ENCODE data around the gene LRRD1.
"Not testable (repeated sequence)": the region's sequence is repeated elsewhere in the genome, so short reads cannot be mapped to it uniquely, and the experiment has no call there.

The LRRD1 gene

DNA sequence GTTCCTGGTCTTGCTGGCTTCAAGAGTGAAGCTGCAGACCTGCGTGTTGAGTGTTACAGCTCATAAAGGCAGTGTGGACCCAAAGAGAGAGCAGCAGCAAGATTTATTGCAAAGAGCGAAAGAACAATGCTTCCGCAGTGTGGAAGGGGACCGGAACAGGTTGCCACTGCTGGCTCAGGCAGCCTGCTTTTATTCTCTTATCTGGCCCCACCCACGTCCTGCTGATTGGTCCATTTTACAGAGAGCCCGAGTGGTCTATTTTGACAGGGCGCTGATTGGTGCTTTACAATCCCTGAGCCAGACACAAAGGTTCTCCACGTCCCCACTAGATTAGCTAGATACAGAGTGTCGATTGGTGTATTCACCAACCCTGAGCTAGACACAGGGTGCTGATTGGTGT lies 36.2 kb downstream of the LRRD1 start:
- POLR2A ChIA-PET; H3K4me3 ChIP-seq (ENCODE audit: control insufficient read depth in 1 of 7, extremely low read depth in 1 of 7, insufficient read depth in 4 of 7, low read depth in 2 of 7, low read length in 6 of 7); H3K27ac ChIP-seq (ENCODE audit: insufficient read depth in 1 of 2, low read depth in 1 of 2, low read length in 2 of 2, poor library complexity in 1 of 2, severe bottlenecking in 2 of 2); H3K36me3 ChIP-seq (ENCODE audit: control insufficient read depth in 4 of 4, insufficient read depth in 4 of 4, low read length in 3 of 4); CTCF ChIA-PET; H3K4me1 ChIP-seq (ENCODE audit: control extremely low read depth in 1 of 4, control insufficient read depth in 4 of 4, insufficient read depth in 4 of 4, low read length in 3 of 4); H3K9me3 ChIP-seq (ENCODE audit: control extremely low read depth in 1 of 5, control insufficient read depth in 4 of 5, insufficient read depth in 2 of 5, low read depth in 1 of 5, low read length in 4 of 5); H3K27me3 ChIP-seq (replicated peaks in 2 of 5; ENCODE audit: control insufficient read depth in 4 of 5, insufficient read depth in 5 of 5, low read length in 4 of 5); DNase-seq: not testable (repeated sequence)
- WGBS (ENCODE audit: insufficient coverage), result 99% methylated on average over 9 of the region's 9 CpGs

- H3K27me3 ChIP-seq (replicated peaks in 2 of 5; ENCODE audit: control insufficient read depth in 4 of 5, insufficient read depth in 5 of 5, low read length in 4 of 5), result no peaks in the 10 kb centered on the region
- H3K4me1 ChIP-seq (ENCODE audit: control extremely low read depth in 1 of 4, control insufficient read depth in 4 of 4, insufficient read depth in 4 of 4, low read length in 3 of 4), result peaks cover 0 to 5% (median 2%) of the 10 kb centered on the region in 4 experiments
- no peaks in the 10 kb centered on the region for H3K36me3 ChIP-seq (ENCODE audit: control insufficient read depth in 4 of 4, insufficient read depth in 4 of 4, low read length in 3 of 4)
- no peak for DNase-seq
- CTCF ChIA-PET, result interaction anchor here (1.6 kb wide), 1 partner anchor 9 kb away, joined by 3 read pairs; no protein-coding TSS in a partner anchor
- POLR2A ChIA-PET, result no interaction called here
- 100% methylated on average over 2 of the region's 7 CpGs for WGBS (ENCODE audit: insufficient coverage)
- peaks cover 0 to 6% (median 0%) of the 10 kb centered on the region in 5 experiments for H3K9me3 ChIP-seq (ENCODE audit: control extremely low read depth in 1 of 5, control insufficient read depth in 4 of 5, insufficient read depth in 2 of 5, low read depth in 1 of 5, low read length in 4 of 5)
- H3K27ac ChIP-seq (ENCODE audit: insufficient read depth in 1 of 2, low read depth in 1 of 2, low read length in 2 of 2, poor library complexity in 1 of 2, severe bottlenecking in 2 of 2), result no peak overlapping the region
- no peak overlapping the region for H3K4me3 ChIP-seq (ENCODE audit: control insufficient read depth in 1 of 7, extremely low read depth in 1 of 7, insufficient read depth in 4 of 7, low read depth in 2 of 7, low read length in 6 of 7)
Observed at GRCh38 chr7:92141161-92141560, 37.8 kb downstream of the LRRD1 start.

DNA sequence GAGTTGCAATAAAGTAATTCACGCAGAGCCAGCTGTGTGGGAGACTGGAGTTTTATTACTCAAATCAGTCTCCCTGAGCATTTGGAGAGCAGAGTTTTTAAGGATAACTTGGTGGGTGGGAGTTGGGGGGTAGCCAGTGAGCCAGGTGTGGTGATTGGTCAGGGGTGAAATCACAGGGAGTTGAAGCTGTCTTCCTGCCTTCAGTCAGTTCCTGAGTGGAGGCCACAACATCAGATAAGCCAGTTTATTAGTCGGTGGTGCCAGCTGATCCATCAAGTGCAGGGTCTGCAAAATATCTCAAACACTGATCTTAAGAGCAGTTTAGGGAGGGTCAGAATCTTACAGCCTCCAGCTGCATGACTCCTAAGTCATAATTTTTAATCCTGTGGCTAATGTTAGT lies 41.4 kb downstream of the LRRD1 start:
- no peaks in the 10 kb centered on the region for H3K27me3 ChIP-seq (replicated peaks in 2 of 5; ENCODE audit: control insufficient read depth in 4 of 5, insufficient read depth in 5 of 5, low read length in 4 of 5)
- DNase-seq, result peak in 1 of 3 donors; percentile 28
- 14% methylated on average over 2 of the region's 2 CpGs for WGBS (ENCODE audit: insufficient coverage)
- no peak overlapping the region for H3K4me3 ChIP-seq (ENCODE audit: control insufficient read depth in 1 of 7, extremely low read depth in 1 of 7, insufficient read depth in 4 of 7, low read depth in 2 of 7, low read length in 6 of 7)
- H3K4me1 ChIP-seq (ENCODE audit: control extremely low read depth in 1 of 4, control insufficient read depth in 4 of 4, insufficient read depth in 4 of 4, low read length in 3 of 4), result peaks cover 3 to 21% (median 13%) of the 10 kb centered on the region in 4 experiments
- CTCF ChIA-PET, result no interaction called here
- H3K9me3 ChIP-seq (ENCODE audit: control extremely low read depth in 1 of 5, control insufficient read depth in 4 of 5, insufficient read depth in 2 of 5, low read depth in 1 of 5, low read length in 4 of 5), result peaks cover 0 to 6% (median 0%) of the 10 kb centered on the region in 5 experiments
- POLR2A ChIA-PET, result no interaction called here
- no peaks in the 10 kb centered on the region for H3K36me3 ChIP-seq (ENCODE audit: control insufficient read depth in 4 of 4, insufficient read depth in 4 of 4, low read length in 3 of 4)
- no peak overlapping the region for H3K27ac ChIP-seq (ENCODE audit: insufficient read depth in 1 of 2, low read depth in 1 of 2, low read length in 2 of 2, poor library complexity in 1 of 2, severe bottlenecking in 2 of 2)

GRCh38 chr7:92135052-92135889 lies 43.7 kb downstream of the LRRD1 start:
- Histone ChIP-seq H3K4me1 (ENCODE audit: control extremely low read depth in 1 of 4, control insufficient read depth in 4 of 4, insufficient read depth in 4 of 4, low read length in 3 of 4) (peaks cover 3 to 30% (median 16%) of the 10 kb centered on the region in 4 experiments), H3K4me3 (ENCODE audit: control insufficient read depth in 1 of 7, extremely low read depth in 1 of 7, insufficient read depth in 4 of 7, low read depth in 2 of 7, low read length in 6 of 7) (peak overlapping the region; percentile 60 to 94 (median 80)), H3K9me3 (ENCODE audit: control extremely low read depth in 1 of 5, control insufficient read depth in 4 of 5, insufficient read depth in 2 of 5, low read depth in 1 of 5, low read length in 4 of 5) (peaks cover 0 to 6% (median 0%) of the 10 kb centered on the region in 5 experiments), H3K27me3 (replicated peaks in 2 of 5; ENCODE audit: control insufficient read depth in 4 of 5, insufficient read depth in 5 of 5, low read length in 4 of 5) (no peaks in the 10 kb centered on the region), H3K27ac (ENCODE audit: insufficient read depth in 1 of 2, low read depth in 1 of 2, low read length in 2 of 2, poor library complexity in 1 of 2, severe bottlenecking in 2 of 2) (peak overlapping the region; percentile 94 to 98), H3K36me3 (ENCODE audit: control insufficient read depth in 4 of 4, insufficient read depth in 4 of 4, low read length in 3 of 4) (peaks cover 0 to 12% (median 4%) of the 10 kb centered on the region in 4 experiments)
- POLR2A ChIA-PET, result interaction anchor here (0.9 to 1.2 kb wide), 3 partner anchors 10 to 194 kb away, joined by 4 to 6 read pairs (median 4); partner anchors contain the start of gene AKAP9
- WGBS (ENCODE audit: insufficient coverage), result 46% methylated on average over 18 of the region's 21 CpGs
- DNase-seq, result peak in 2 of 3 donors; percentile 1 to 60
- CTCF ChIA-PET, result interaction anchor here (0.9 to 1.3 kb wide), 2 partner anchors 41 to 312 kb away, joined by 3 read pairs; partner anchors contain the start of gene GATAD1

GRCh38 chr7:92134271-92135051 lies 44.5 kb downstream of the LRRD1 start, which contains the start of gene CYP51A1:
TSS of gene CYP51A1 (minus strand) at chr7:92134477. CDS start at chr7:92134364, 113 bp downstream.
- peak; percentile 94 to 98 (median 97) for DNase-seq
- Histone ChIP-seq H3K4me3 (ENCODE audit: control insufficient read depth in 1 of 7, extremely low read depth in 1 of 7, insufficient read depth in 4 of 7, low read depth in 2 of 7, low read length in 6 of 7) (peak within 1 kb of the TSS; percentile 60 to 94 (median 80)), H3K9me3 (ENCODE audit: control extremely low read depth in 1 of 5, control insufficient read depth in 4 of 5, insufficient read depth in 2 of 5, low read depth in 1 of 5, low read length in 4 of 5) (peaks cover 0 to 3% (median 0%) of the 10 kb centered on the region in 5 experiments), H3K27ac (ENCODE audit: insufficient read depth in 1 of 2, low read depth in 1 of 2, low read length in 2 of 2, poor library complexity in 1 of 2, severe bottlenecking in 2 of 2) (peak within 1 kb of the TSS; percentile 94 to 98), H3K27me3 (replicated peaks in 2 of 5; ENCODE audit: control insufficient read depth in 4 of 5, insufficient read depth in 5 of 5, low read length in 4 of 5) (no peaks in the 10 kb centered on the region), H3K4me1 (ENCODE audit: control extremely low read depth in 1 of 4, control insufficient read depth in 4 of 4, insufficient read depth in 4 of 4, low read length in 3 of 4) (peaks cover 3 to 30% (median 16%) of the 10 kb centered on the region in 4 experiments), H3K36me3 (ENCODE audit: control insufficient read depth in 4 of 4, insufficient read depth in 4 of 4, low read length in 3 of 4) (peaks cover 0 to 20% (median 10%) of the 10 kb centered on the region in 4 experiments)
- ChIA-PET CTCF (interaction anchor here (0.9 to 1.3 kb wide), 2 partner anchors 40 to 312 kb away, joined by 3 read pairs; partner anchors contain the start of gene GATAD1), POLR2A (interaction anchor here (0.9 to 1.2 kb wide), 6 partner anchors 9 to 313 kb away, joined by 3 to 6 read pairs (median 4); partner anchors contain the start of genes AKAP9 and GATAD1)
- 0% methylated on average over 66 of the region's 73 CpGs for WGBS (ENCODE audit: insufficient coverage)

GRCh38 chr7:92133737-92134270 lies 45.1 kb downstream of the LRRD1 start:
- POLR2A ChIA-PET, result interaction anchor here (0.6 to 1.2 kb wide), 6 partner anchors 8 to 313 kb away, joined by 3 to 6 read pairs (median 4); partner anchors contain the start of genes AKAP9 and GATAD1

More at GRCh38 chr7:92133737-92134270, 45.1 kb downstream of the LRRD1 start:
- Histone ChIP-seq H3K27me3 (replicated peaks in 2 of 5; ENCODE audit: control insufficient read depth in 4 of 5, insufficient read depth in 5 of 5, low read length in 4 of 5) (no peaks in the 10 kb centered on the region), H3K36me3 (ENCODE audit: control insufficient read depth in 4 of 4, insufficient read depth in 4 of 4, low read length in 3 of 4) (peaks cover 0 to 26% (median 13%) of the 10 kb centered on the region in 4 experiments), H3K4me3 (ENCODE audit: control insufficient read depth in 1 of 7, extremely low read depth in 1 of 7, insufficient read depth in 4 of 7, low read depth in 2 of 7, low read length in 6 of 7) (peak overlapping the region; percentile 60 to 94 (median 80)), H3K4me1 (ENCODE audit: control extremely low read depth in 1 of 4, control insufficient read depth in 4 of 4, insufficient read depth in 4 of 4, low read length in 3 of 4) (peaks cover 3 to 30% (median 16%) of the 10 kb centered on the region in 4 experiments), H3K9me3 (ENCODE audit: control extremely low read depth in 1 of 5, control insufficient read depth in 4 of 5, insufficient read depth in 2 of 5, low read depth in 1 of 5, low read length in 4 of 5) (peaks cover 0 to 2% (median 0%) of the 10 kb centered on the region in 5 experiments), H3K27ac (ENCODE audit: insufficient read depth in 1 of 2, low read depth in 1 of 2, low read length in 2 of 2, poor library complexity in 1 of 2, severe bottlenecking in 2 of 2) (peak overlapping the region; percentile 94 to 98)
- DNase-seq, result peak; percentile 79 to 91 (median 88)
- CTCF ChIA-PET, result interaction anchor here (0.6 to 1.3 kb wide), 4 partner anchors 10 to 112 kb away, joined by 3 to 10 read pairs (median 4); partner anchors contain the start of genes ANKIB1, KRIT1 and LRRD1
- 0% methylated on average over 41 of the region's 42 CpGs for WGBS (ENCODE audit: insufficient coverage)
